GM18511 (cell line): ENCODE measurements around the gene FER.
"Not testable (repeated sequence)": the region's sequence is repeated elsewhere in the genome, so short reads cannot be mapped to it uniquely, and the experiment has no call there.

ENCODE experiments used
- ATAC-seq: cut with Tn5 transposase; IDR thresholded peaks from one replicate; pipeline ENCODE4 v1.9.1; 2021; ENCODE audit warnings: mild to moderate bottlenecking, moderate library complexity; ENCODE audit not compliant: unreplicated experiment

Gene FER

DNA sequence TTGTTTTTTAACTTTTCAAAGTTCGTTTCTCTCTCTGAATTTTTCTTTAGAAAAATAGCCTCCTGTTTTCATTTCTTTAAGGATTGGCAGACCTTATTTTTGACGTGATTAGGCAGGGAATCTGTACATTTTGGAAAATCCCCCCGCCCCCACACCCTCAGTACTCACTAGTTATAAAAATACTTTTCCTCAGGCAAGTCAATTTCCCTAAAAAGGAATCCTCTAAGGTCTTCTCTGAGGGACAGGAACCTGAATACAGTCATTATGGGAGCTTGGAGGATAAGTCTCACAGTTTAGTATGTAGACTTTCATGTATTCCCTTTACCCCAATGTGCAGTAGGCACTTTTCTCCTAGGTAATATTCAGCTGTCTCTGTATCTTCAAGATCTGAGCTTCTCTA lies 3.9 kb upstream of the FER start:
- no peak for ATAC-seq

- ATAC-seq = no peak
These were observed 455 bp upstream of the FER start for GRCh38 chr5:108747111-108747773.

DNA sequence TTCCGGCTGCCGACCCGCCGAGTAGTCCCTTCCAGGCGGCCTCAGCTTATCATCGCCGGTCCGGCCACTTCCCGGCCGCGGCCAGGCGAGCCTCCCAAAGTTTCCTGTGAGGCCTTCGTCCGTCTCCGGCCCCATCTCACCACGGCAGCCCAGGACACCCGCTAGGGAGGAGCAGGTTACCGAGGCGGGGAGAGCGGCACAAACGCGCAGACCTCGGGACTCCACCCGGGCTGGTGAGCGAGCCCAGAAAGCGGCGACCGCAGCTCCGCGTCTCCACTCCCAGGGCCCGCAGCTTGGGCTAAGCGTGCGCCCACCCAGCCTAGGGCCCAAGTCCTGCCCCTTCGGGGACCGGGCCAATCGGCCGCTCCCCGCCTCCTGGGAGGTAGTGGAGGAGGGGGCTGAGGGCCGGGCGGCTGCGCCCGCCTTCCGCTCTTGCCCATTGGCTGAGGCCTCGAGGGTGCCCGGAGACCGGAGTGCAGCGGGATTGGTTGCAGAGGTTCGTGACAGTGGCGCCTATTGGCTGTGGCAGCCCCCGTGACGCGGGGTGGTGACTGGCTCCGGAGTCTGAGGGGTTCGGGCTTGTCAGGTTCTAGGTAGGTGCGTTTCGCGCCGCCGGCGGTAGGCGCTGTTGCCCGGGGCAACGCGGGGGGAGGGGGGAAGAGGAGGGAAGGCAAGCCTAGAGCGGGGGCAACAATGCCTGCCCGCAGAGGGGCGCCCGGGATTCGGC lies 867 bp downstream of the FER start:
- peak; percentile 95 for ATAC-seq

DNA sequence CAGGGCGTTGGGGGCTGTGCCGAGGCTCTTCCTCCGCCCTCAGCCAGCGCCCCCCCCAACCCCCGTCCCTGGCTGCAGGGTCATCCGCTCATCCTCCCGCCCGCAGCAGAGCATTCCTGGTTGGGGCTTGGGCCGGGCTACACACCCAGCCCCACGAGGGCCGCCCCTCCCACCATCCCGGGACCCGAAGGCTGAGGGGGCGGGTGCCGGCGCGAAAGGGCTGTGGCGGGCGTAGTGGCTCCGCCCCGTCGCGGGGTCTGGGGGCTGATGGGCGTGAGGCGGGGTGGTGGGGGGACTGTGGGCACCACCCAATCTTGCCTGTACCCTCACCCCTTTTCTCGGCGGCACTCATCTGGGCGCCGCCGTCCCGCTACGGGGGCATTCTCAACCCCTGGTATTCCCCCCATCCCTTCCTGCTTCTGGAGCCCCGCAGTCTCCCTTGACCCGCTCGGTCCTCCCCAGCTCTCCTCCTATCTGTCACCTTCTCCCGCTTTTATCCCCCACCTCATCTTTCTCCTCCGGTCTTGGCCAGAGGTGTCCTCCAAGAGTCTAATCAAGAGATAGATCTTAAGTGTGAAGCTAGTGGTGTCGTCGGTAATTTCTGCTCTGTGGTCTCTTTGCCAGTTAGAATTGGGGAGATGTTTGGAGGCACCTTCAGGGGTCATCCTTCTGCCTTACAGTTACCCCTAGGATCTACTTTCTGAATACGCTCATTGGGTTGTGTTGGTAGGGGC lies 1.6 kb downstream of the FER start:
- peak; percentile 39 for ATAC-seq

DNA sequence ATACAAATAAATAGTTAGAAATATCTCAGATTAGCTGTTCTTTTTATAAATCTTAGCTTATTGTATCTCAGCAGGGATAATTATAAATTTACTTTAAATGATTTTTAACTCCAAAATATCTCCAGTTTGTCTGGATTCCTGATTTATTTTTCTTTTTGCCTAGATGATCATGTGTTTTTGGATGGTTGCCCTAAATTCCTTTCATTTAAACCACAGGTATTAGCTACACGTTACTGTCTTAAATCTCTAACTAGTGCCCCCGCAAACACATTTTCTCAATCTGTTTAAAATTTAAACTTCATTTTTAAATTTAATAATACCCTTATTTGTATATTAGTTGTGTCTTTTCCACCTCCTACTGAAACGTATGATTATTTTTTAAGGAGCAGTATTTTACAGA lies 5.6 kb downstream of the FER start:
- no peak for ATAC-seq

GRCh38 chr5:108753877-108754276 lies 6.2 kb downstream of the FER start:
- no peak for ATAC-seq

GRCh38 chr5:108760512-108760911 lies 12.8 kb downstream of the FER start:
- no peak for ATAC-seq

DNA sequence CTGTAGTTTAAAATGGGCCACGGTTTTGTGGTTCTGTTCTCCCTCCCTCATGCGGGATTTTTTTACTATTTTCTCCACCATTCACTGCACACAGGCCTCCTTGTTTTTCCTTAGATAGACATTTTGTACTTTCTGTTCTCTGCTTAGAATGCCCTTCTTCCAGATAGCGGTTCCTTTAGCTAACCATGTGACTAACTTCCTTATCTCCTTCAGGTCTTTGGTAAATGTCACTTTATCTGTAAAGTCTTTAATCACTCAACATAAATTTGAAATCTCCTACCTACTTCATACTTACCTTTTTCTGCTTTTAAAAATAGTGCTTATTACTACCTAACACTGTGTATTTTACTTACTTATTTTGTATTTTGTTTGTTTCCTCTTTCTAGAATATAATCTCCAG lies 15.0 kb downstream of the FER start:
- no peak for ATAC-seq

- no peak for ATAC-seq
These were observed 15.7 kb downstream of the FER start for GRCh38 chr5:108763222-108763916.

- ATAC-seq = no peak
These were observed 17.9 kb downstream of the FER start for GRCh38 chr5:108765647-108766046.

GRCh38 chr5:108766916-108767315 lies 19.2 kb downstream of the FER start:
- ATAC-seq = not testable (repeated sequence)

- ATAC-seq = peak; percentile 70
These were observed 21.7 kb downstream of the FER start for GRCh38 chr5:108769352-108769751.

- ATAC-seq = no peak
These were observed 24.9 kb downstream of the FER start for GRCh38 chr5:108772626-108773025.

- no peak for ATAC-seq
These were observed 25.6 kb downstream of the FER start for GRCh38 chr5:108773330-108773729.

DNA sequence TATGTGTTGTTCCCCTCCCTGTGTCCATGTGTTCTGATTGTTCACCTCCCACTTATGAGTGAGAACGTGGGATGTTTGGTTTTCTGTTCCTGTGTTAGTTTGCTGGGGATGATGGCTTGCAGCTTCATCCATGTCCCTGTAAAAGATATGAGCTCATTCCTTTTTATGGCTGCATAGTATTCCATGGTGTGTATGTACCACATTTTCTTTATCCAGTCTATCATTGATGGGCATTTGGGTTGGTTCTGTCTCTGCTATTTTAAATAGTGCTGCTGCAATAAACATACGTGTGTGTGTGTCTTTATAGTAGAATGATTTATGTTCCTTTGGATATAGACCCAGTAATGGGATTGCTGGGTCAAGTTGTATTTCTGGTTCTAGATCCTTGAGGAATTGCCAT lies 26.4 kb downstream of the FER start:
- not testable (repeated sequence) for ATAC-seq

DNA sequence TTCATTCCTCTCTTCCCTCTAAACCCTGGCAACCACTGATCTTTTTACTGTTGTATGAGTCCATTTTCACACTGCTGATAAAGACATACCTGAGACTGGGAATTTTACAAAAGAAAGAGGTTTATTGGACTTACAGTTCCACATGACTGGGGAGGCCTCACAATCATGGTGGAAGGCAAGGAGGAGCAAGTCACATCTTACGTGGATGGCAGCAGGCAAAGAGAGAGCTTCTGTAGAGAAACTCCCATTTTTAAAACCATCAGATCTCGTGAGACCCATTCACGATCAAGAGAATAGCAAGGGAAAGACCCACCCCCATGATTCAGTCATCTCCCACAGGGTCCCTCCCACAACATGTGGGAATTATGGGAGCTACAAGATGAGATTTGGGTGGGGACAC lies 29.9 kb downstream of the FER start:
- ATAC-seq = not testable (repeated sequence)

DNA sequence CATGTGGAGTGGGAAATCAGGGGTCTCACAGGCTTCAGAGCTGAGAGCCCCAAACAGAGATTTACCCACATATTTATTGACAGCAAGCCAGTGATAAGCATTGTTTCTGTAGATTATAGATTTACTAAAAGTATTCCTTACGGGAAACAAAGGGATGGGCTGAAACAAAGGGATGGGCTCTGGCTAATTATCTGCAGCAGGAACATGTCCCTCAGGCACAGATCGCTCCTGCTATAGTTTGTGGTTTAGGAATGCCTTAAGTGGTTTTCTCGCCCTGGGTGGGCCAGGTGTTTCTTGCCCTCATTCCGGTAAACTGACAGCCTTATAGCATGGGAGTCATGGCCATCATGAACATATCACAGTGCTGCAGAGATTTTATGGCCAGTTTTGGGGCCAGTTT lies 36.9 kb downstream of the FER start:
- not testable (repeated sequence) for ATAC-seq

- no peak for ATAC-seq
These were observed 39.2 kb downstream of the FER start for GRCh38 chr5:108786806-108787483.

GRCh38 chr5:108788142-108788541 lies 40.4 kb downstream of the FER start:
- ATAC-seq = no peak

DNA sequence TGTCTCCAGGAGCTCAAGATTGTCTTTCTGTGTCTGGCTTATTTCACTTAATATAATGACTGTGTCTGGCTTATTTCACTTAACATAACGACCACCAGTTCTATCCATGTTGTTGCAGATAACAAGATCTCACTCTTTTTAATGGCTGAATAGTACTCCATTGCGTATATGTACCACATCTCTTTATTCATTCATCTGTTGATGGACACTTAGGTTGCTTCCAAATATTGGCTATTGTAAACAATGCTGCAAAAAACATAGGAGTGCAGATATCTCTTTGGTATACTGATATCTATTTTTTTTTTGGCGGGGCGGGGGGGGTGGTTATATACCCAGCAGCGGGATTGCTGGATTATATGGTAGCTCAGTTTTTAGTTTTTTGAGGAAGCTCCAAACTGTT lies 45.5 kb downstream of the FER start:
- ATAC-seq = no peak

DNA sequence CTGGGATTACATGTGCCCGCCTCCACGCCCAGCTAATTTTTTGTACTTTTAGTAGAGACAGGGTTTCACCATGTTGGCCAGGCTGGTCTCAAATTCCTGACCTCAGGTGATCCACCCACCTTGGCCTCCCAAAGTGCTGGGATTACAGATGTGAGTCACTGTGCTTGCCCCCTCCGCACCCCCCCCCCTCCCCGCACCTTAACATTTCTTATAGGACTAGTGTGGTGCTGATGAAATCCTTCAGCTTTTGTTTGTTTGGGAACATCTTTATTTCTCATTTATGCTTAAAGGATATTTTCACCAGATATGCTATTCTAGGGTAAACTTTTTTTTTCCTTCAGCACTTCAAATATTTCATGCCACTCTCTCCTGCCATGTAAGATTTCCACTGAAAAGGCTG lies 46.7 kb downstream of the FER start:
- ATAC-seq = not testable (repeated sequence)
